IMR-90 (cell line): ENCODE data around the gene ADPGK. TPM values are rescaled to one million over a fixed set of nuclear protein-coding genes. Genes with fewer than 3 reads are reported as not detected.

Experiments
- ATAC-seq: fragments of 200-7000 bp; cut with Tn5 transposase; 2 replicates; pipeline ENCODE4 v1.9.1; 2020; ENCODE audit warnings: low read depth, mild to moderate bottlenecking, moderate library complexity
- BruUV-seq: library from RNA; stranded (reverse); fragments of 400-500 nt; replicated peaks from 2 replicates; lab custom pipeline; 2021; lab: Mats Ljungman, UMichigan
- CTCF ChIA-PET: fragments of 300-600 bp; formaldehyde crosslinking; extraction: SDS; loops from one replicate; lab custom pipeline; 2021; ENCODE audit warnings: antibody characterized with exemption; lab: Yijun Ruan, JAX
- POLR2A ChIA-PET: fragments of 300-600 bp; sonication (Branson Sonifier 250); formaldehyde crosslinking; loops from one replicate; lab custom pipeline; 2022; ENCODE audit warnings: antibody characterized with exemption; ENCODE audit not compliant: unreplicated experiment; lab: Charles Lee
- DNase-seq: peaks from one replicate; pipeline ENCODE4 v3.0.0; 2013
- H2AFZ ChIP-seq: replicated peaks from 2 replicates; pipeline ENCODE3; 2013; ENCODE audit warnings: low read length, mild to moderate bottlenecking; ENCODE audit not compliant: poor library complexity
- H2AK5ac ChIP-seq: 2 replicates; pipeline ENCODE4 v1.6.1; 2013; ENCODE audit warnings: low read depth, low read length, inconsistent platforms
- H2AK9ac ChIP-seq: replicated peaks from 2 replicates; pipeline ENCODE3; 2013; ENCODE audit warnings: mild to moderate bottlenecking, low read depth, low read length, moderate library complexity; ENCODE audit not compliant: poor library complexity
- H2BK120ac ChIP-seq: 2 replicates; pipeline ENCODE4 v1.6.1; 2013; ENCODE audit warnings: low read depth, low read length, inconsistent platforms
- H2BK15ac ChIP-seq: 3 replicates; pipeline ENCODE4 v1.6.1; 2013; ENCODE audit warnings: low read depth, low read length, inconsistent platforms
- H2BK20ac ChIP-seq: 2 replicates; pipeline ENCODE4 v1.6.1; 2013; ENCODE audit warnings: low read depth, mild to moderate bottlenecking, inconsistent platforms, low read length, moderate library complexity
- H2BK5ac ChIP-seq: 2 replicates; pipeline ENCODE4 v1.6.1; 2013; ENCODE audit warnings: mild to moderate bottlenecking, low read depth, low read length, inconsistent platforms; ENCODE audit not compliant: poor library complexity, severe bottlenecking
- H3K14ac ChIP-seq: replicated peaks from 2 replicates; pipeline ENCODE4 v1.6.1; 2013; ENCODE audit warnings: low read depth, low read length, inconsistent platforms
- H3K18ac ChIP-seq: 2 replicates; pipeline ENCODE4 v1.6.1; 2013; ENCODE audit warnings: low read depth, low read length, control low read depth
- H3K23ac ChIP-seq: 2 replicates; pipeline ENCODE4 v1.6.1; 2013; ENCODE audit warnings: low read depth, low read length, inconsistent platforms
- H3K27ac ChIP-seq: 2 replicates; pipeline ENCODE4 v1.5.1; 2013; ENCODE audit warnings: mild to moderate bottlenecking, control low read depth, low read length; ENCODE audit not compliant: insufficient read depth
- H3K27me3 ChIP-seq: 2 replicates; pipeline ENCODE4 v1.6.1; 2013; ENCODE audit warnings: low read length; ENCODE audit not compliant: control insufficient read depth, insufficient read depth
- H3K36me3 ChIP-seq: 2 replicates; pipeline ENCODE4 v1.6.1; 2013; ENCODE audit warnings: low read length, mixed read lengths; ENCODE audit not compliant: control insufficient read depth, insufficient read depth
- H3K4ac ChIP-seq: 2 replicates; pipeline ENCODE4 v1.6.1; 2013; ENCODE audit warnings: low read depth, low read length, inconsistent platforms
- H3K4me1 ChIP-seq: 2 replicates; pipeline ENCODE4 v1.6.1; 2013; ENCODE audit warnings: low read length, mixed read lengths; ENCODE audit not compliant: control insufficient read depth, insufficient read depth
- H3K4me2 ChIP-seq: 2 replicates; pipeline ENCODE4 v1.6.1; 2013; ENCODE audit warnings: low read depth, mild to moderate bottlenecking, control low read depth, low read length, moderate library complexity
- H3K4me3 ChIP-seq: 2 replicates; pipeline ENCODE4 v1.5.1; 2013; ENCODE audit warnings: low read depth, mild to moderate bottlenecking, control low read depth, low read length, moderate library complexity; ENCODE audit not compliant: insufficient read depth
- H3K56ac ChIP-seq: 2 replicates; pipeline ENCODE4 v1.6.1; 2013; ENCODE audit warnings: low read length, inconsistent platforms; ENCODE audit not compliant: insufficient read depth; ENCODE audit errors: extremely low read depth
- H3K79me1 ChIP-seq, 2 experiments: 2 replicates each; pipeline ENCODE4 v1.6.1; 2013; ENCODE audit warnings: low read length in 2 of 2, inconsistent platforms in 1 of 2, low read depth in 1 of 2
- H3K9ac ChIP-seq: 2 replicates; pipeline ENCODE4 v1.6.1; 2013; ENCODE audit warnings: low read depth, low read length, control low read depth
- H3K9me1 ChIP-seq: 2 replicates; pipeline ENCODE4 v1.6.1; 2013; ENCODE audit warnings: low read length, inconsistent platforms; ENCODE audit not compliant: insufficient read depth
- H3K9me3 ChIP-seq: 2 replicates; pipeline ENCODE4 v1.6.1; 2013; ENCODE audit warnings: low read length; ENCODE audit not compliant: control insufficient read depth, insufficient read depth
- H4K20me1 ChIP-seq: 2 replicates; pipeline ENCODE4 v1.6.1; 2013; ENCODE audit warnings: low read length, inconsistent platforms; ENCODE audit not compliant: insufficient read depth
- H4K5ac ChIP-seq: 2 replicates; pipeline ENCODE4 v1.6.1; 2013; ENCODE audit warnings: mild to moderate bottlenecking, low read depth, low read length, control low read depth
- H4K8ac ChIP-seq, 2 experiments: 2 replicates each; pipeline ENCODE4 v1.6.1; 2013; ENCODE audit warnings: low read depth in 2 of 2, low read length in 2 of 2, control low read depth in 1 of 2, inconsistent platforms in 1 of 2
- H4K91ac ChIP-seq: 2 replicates; pipeline ENCODE4 v1.6.1; 2013; ENCODE audit warnings: low read depth, low read length, inconsistent platforms; ENCODE audit not compliant: insufficient read depth
- BHLHE40 ChIP-seq: fragments of 150-350 bp; IDR thresholded peaks from 2 replicates; pipeline ENCODE4 v1.6.1; 2016; ENCODE audit warnings: mild to moderate bottlenecking, low read depth, low read length
- MAFK ChIP-seq: IDR thresholded peaks from 2 replicates; pipeline ENCODE4 v1.6.1; 2012; ENCODE audit warnings: low read depth, low read length, improper control_type of control experiment
- MXI1 ChIP-seq: IDR thresholded peaks from 2 replicates; pipeline ENCODE4 v1.6.1; 2012; ENCODE audit warnings: low read depth, mild to moderate bottlenecking, low read length, moderate library complexity, borderline replicate concordance
- NFE2L2 ChIP-seq: fragments of 150-350 bp; IDR thresholded peaks from 2 replicates; pipeline ENCODE4 v1.6.1; 2016; ENCODE audit warnings: low read depth, mild to moderate bottlenecking, low read length
- POLR2A ChIP-seq: IDR thresholded peaks from 2 replicates; pipeline ENCODE4 v1.6.1; 2012; ENCODE audit warnings: mild to moderate bottlenecking, low read depth, low read length
- RAD21 ChIP-seq: IDR thresholded peaks from 2 replicates; pipeline ENCODE4 v1.6.1; 2012; ENCODE audit warnings: low read length, improper control_type of control experiment
- WGBS, 2 experiments: methylation state at CpG; one replicate each; pipeline versions ENCODE4 v1.1.5 to v1.1.7; 2013; ENCODE audit warnings: missing lambda C conversion rate in 2 of 2; ENCODE audit not compliant: insufficient read length in 1 of 2; ENCODE audit errors: extremely low coverage in 2 of 2; 5-methylcytosine and 5-hydroxymethylcytosine counted together
- dilution Hi-C: fragments of 300-500 bp; cut with HindIII; formaldehyde crosslinking; loops from one replicate; pipeline ENCODE4 v1.14.3; 2018; ENCODE audit warnings: low sequenced_read_pairs; ENCODE audit not compliant: unreplicated experiment
- in situ Hi-C: fragments of 300-500 bp; cut with MboI; formaldehyde crosslinking; loops from 3 replicates; pipeline ENCODE4 v1.14.3; 2019; ENCODE audit warnings: low sequenced_read_pairs, inconsistent platforms, mixed read lengths
- intact Hi-C: fragments of 100-400 bp; cut with micrococcal nuclease; formaldehyde crosslinking; loops from 2 replicates; pipeline ENCODE4 v1.10.0; 2022
- polyA plus RNA-seq, 3 experiments: library from polyadenylated mRNA; depleted of rRNA; stranded (reverse); fragments of >200 nt; gene quantifications; 2 replicates each; pipeline ENCODE4 v1.2.3, GENCODE V29; 2012; ENCODE audit warnings: low replicate concordance in 1 of 3
- total RNA-seq: library from RNA; depleted of rRNA; stranded (reverse); fragments of >200 nt; gene quantifications from 2 replicates; pipeline ENCODE4 v1.2.3, GENCODE V29; 2012

ADPGK gene
- total and polyA plus RNA-seq, 2 of the 4 experiments (the other 2 are of a cell fraction) = 53.2 to 62.8 TPM

- DNase-seq (no peak), ATAC-seq (no peak)
- no peak overlapping the region for H2BK5ac ChIP-seq
- no peak overlapping the region for H2BK120ac ChIP-seq
- no peaks in the 10 kb centered on the region for H3K4me1 ChIP-seq
- H4K20me1 ChIP-seq = no peaks in the 10 kb centered on the region
- POLR2A ChIA-PET = interaction anchor here (0.6 kb wide), 1 partner anchor 20 kb away, joined by 3 read pairs; no protein-coding TSS in a partner anchor
- no peak overlapping the region for H4K8ac ChIP-seq
- no peak overlapping the region for H4K91ac ChIP-seq
- no peaks in the 10 kb centered on the region; the same call in 1 of the 2 replicates for H3K9me3 ChIP-seq
- H2AK9ac ChIP-seq = no peak overlapping the region
- no peak overlapping the region for H3K23ac ChIP-seq
- H3K79me1 ChIP-seq = no peaks in the 10 kb centered on the region
- intact Hi-C loops (no loop called here), dilution Hi-C loops (no loop called here), in situ Hi-C loops (no loop called here)
- no peak overlapping the region for H3K9ac ChIP-seq
- H2BK15ac ChIP-seq = no peak overlapping the region
- H4K5ac ChIP-seq = no peak overlapping the region
- H2AK5ac ChIP-seq = no peak overlapping the region
- no peak overlapping the region for H2AFZ ChIP-seq
- TF ChIP-seq NFE2L2 = no peak
- TF ChIP-seq RAD21 = no peak
- TF ChIP-seq BHLHE40 = no peak
- no peak for TF ChIP-seq MAFK
- no peak for TF ChIP-seq MXI1
- no peak for TF ChIP-seq POLR2A
- BruUV-seq = no TSS peak
- H3K14ac ChIP-seq = no peak overlapping the region
- H3K36me3 ChIP-seq = no peaks in the 10 kb centered on the region
- H3K27me3 ChIP-seq = peaks cover 38% of the 10 kb centered on the region
- H3K4me2 ChIP-seq = no peak overlapping the region
- no peak overlapping the region for H2BK20ac ChIP-seq
- no peak overlapping the region for H3K27ac ChIP-seq
- H3K4ac ChIP-seq = no peak overlapping the region
- H3K18ac ChIP-seq = no peak overlapping the region
- no peak overlapping the region for H3K4me3 ChIP-seq
- peaks cover 8% of the 10 kb centered on the region for H3K9me1 ChIP-seq
- H3K56ac ChIP-seq = no peak overlapping the region
- WGBS, 2 experiments = 22% methylated on average over 2 of the region's 4 CpGs; no CpG with 5 or more reads in 1 of the 2 experiments
- CTCF ChIA-PET = no interaction called here
Measured at GRCh38 chr15:72825829-72826228, 42.3 kb upstream of the ADPGK start.
